ENCODE measurements around the gene SIPA1L2. TPM values are rescaled to one million over a fixed set of nuclear protein-coding genes. Genes with fewer than 3 reads are reported as not detected.

Gene SIPA1L2, protein sequence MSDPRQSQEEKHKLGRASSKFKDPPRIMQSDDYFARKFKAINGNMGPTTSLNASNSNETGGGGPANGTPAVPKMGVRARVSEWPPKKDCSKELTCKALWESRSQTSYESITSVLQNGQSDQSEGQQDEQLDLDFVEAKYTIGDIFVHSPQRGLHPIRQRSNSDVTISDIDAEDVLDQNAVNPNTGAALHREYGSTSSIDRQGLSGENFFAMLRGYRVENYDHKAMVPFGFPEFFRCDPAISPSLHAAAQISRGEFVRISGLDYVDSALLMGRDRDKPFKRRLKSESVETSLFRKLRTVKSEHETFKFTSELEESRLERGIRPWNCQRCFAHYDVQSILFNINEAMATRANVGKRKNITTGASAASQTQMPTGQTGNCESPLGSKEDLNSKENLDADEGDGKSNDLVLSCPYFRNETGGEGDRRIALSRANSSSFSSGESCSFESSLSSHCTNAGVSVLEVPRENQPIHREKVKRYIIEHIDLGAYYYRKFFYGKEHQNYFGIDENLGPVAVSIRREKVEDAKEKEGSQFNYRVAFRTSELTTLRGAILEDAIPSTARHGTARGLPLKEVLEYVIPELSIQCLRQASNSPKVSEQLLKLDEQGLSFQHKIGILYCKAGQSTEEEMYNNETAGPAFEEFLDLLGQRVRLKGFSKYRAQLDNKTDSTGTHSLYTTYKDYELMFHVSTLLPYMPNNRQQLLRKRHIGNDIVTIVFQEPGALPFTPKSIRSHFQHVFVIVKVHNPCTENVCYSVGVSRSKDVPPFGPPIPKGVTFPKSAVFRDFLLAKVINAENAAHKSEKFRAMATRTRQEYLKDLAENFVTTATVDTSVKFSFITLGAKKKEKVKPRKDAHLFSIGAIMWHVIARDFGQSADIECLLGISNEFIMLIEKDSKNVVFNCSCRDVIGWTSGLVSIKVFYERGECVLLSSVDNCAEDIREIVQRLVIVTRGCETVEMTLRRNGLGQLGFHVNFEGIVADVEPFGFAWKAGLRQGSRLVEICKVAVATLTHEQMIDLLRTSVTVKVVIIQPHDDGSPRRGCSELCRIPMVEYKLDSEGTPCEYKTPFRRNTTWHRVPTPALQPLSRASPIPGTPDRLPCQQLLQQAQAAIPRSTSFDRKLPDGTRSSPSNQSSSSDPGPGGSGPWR (N-terminal part only)
- 78.7 to 82.0 TPM (median 81.4 TPM) in 3 replicates for total RNA-seq

DNA sequence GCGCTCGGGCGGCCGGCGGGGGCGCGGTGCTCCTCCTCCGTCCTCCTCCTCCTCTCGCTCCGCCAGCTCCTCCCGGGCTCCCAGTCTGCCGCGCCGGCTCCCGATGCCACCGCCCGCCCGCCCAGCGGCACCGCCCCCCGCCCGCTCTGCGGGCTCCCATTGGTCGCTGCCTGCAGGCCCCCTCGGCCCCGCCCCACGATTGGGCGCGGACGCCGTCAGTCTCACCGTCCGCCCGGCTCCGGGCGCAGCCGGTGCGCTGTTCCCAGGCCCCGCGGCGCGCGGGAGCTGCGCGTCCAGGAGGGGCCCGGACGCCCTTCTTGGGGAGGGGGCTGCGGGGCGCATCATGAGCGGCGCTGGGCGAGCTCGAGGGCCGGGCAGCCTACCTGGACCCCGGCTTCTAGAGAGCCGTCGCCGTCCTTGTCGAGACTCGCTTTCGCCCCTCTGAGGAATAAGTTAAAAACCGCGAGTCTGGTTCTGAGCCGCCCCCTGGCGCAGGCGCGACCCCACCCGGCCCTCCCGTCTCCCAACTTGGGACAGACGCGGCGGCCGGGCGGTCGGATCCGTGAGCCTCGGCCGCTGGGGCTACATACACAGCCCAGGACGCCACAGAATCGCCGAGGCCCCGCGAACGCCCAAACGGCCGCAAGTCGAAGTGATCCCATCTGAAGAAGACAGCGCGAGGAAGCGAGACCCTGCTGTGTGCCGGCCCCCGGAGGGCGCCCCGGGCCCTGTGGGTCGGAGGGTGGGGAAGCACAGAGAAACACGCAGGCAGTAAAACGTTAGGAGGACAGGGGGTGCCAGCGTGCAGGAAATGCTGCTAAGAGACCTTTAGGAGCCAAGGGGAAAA is at the start of gene SIPA1L2:
Gene SIPA1L2, minus strand, starts transcription at position 87 of the 847 bp plus-strand sequence. CDS start 114,794 bp downstream, outside the sequence.
- DNase-seq (ENCODE audit: low spot score in 2 of 2, unreplicated experiment in 2 of 2): peak; percentile 97 to 98
- Mint-ChIP-seq H3K9me3 (no peaks in the 10 kb centered on the region), H3K27ac (peak within 1 kb of the TSS; percentile 95), H3K4me3 (peak within 1 kb of the TSS; percentile 98), H3K4me1 (peaks cover 51% of the 10 kb centered on the region), H3K36me3 (no peaks in the 10 kb centered on the region), H3K27me3 (ENCODE audit: low read depth) (peaks cover 4% of the 10 kb centered on the region)
- TF ChIP-seq, protein P1, sequence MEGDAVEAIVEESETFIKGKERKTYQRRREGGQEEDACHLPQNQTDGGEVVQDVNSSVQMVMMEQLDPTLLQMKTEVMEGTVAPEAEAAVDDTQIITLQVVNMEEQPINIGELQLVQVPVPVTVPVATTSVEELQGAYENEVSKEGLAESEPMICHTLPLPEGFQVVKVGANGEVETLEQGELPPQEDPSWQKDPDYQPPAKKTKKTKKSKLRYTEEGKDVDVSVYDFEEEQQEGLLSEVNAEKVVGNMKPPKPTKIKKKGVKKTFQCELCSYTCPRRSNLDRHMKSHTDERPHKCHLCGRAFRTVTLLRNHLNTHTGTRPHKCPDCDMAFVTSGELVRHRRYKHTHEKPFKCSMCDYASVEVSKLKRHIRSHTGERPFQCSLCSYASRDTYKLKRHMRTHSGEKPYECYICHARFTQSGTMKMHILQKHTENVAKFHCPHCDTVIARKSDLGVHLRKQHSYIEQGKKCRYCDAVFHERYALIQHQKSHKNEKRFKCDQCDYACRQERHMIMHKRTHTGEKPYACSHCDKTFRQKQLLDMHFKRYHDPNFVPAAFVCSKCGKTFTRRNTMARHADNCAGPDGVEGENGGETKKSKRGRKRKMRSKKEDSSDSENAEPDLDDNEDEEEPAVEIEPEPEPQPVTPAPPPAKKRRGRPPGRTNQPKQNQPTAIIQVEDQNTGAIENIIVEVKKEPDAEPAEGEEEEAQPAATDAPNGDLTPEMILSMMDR (IDR thresholded peaks at IDR 0.05; ENCODE audit: unreplicated experiment): peak; percentile 40

DNA sequence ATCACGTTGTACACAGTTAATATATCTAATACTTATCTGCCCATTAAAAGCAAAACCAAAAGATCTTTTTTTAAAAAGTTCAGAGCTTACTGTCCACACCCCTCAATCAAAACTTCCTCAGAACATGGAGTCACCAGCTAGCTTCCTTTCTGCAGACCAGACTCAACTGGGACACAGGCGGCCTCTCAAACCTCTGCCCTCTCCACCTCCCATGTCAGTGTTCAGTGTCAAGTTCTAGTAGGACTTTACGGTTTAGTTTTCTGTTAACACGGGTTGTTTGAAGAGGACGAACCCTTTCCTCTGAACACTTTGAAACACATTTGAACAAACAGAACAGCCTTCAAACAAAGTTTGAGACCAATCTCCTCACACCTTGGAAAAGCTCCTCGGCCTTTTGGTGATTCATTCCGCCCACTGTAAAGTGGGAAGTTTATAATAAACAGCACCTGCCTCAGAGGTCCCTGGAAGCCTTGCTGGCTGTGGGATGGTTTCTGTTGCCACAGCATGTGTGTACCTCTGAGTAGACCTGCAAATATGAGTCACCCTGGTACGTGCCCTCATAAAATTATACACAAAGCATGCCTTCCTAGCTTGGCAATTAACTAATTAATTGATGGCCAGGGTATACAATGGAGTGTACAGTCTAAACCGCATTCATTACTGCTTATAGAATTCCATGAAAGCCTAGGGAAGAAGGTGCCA is 48.4 kb upstream of the SIPA1L2 start:
- TF ChIP-seq, protein P1 (IDR thresholded peaks at IDR 0.05; ENCODE audit: unreplicated experiment): no peak
- peaks cover 13% of the 10 kb centered on the region for H3K9me3 Mint-ChIP-seq
- no peak for DNase-seq (ENCODE audit: low spot score in 2 of 2, unreplicated experiment in 2 of 2)
- peaks cover 2% of the 10 kb centered on the region for H3K27me3 Mint-ChIP-seq (ENCODE audit: low read depth)
- H3K36me3 Mint-ChIP-seq: no peaks in the 10 kb centered on the region
- H3K27ac Mint-ChIP-seq: no peak overlapping the region
- peaks cover 5% of the 10 kb centered on the region for H3K4me1 Mint-ChIP-seq
- H3K4me3 Mint-ChIP-seq: no peak overlapping the region

DNA sequence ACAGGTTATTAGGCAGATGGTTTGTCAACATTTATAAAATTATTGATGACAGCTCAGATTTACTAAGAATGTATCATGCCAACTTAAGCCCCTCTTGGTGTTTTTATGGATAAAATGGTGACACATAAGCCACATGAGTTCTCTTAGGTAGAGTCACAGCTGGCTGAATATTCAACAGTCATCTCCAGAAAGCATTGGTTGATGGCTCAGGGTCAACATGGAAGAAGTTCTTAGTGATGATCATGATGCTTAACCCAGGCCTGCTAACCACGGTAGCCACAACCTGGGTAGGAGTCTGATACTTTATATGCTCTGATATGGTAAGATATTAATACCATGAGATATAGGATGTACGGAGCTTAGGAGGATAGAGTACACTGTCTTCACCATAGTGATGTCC is 46.4 kb upstream of the SIPA1L2 start:
- Mint-ChIP-seq H3K27me3 (ENCODE audit: low read depth) (no peaks in the 10 kb centered on the region), H3K36me3 (no peaks in the 10 kb centered on the region), H3K9me3 (peaks cover 13% of the 10 kb centered on the region), H3K4me1 (no peaks in the 10 kb centered on the region), H3K4me3 (no peak overlapping the region), H3K27ac (no peak overlapping the region)
- TF ChIP-seq, protein P1 (IDR thresholded peaks at IDR 0.05; ENCODE audit: unreplicated experiment): no peak
- no peak for DNase-seq (ENCODE audit: low spot score in 2 of 2, unreplicated experiment in 2 of 2)

DNA sequence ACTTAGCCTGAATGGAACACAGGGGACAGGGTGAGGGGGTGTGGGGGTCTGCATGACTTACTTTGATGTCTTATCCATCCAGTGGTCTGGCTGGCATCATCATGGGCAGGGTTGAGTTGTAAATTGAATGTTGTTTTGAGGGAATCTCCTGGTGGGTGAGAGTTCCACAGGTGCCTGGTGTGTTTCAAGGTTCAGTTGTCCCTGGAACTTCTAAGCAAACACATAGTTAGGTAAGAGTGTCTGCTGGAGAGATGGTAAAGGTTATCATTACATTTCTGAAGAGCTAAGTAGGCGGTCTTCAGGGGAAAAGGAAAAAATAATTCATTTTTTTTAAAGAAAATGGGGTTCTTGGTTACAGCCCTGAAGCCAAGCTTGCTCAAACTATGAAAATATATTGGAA is 46.0 kb upstream of the SIPA1L2 start:
- no peak for DNase-seq (ENCODE audit: low spot score in 2 of 2, unreplicated experiment in 2 of 2)
- H3K27me3 Mint-ChIP-seq (ENCODE audit: low read depth): no peaks in the 10 kb centered on the region
- no peaks in the 10 kb centered on the region for H3K36me3 Mint-ChIP-seq
- no peaks in the 10 kb centered on the region for H3K4me1 Mint-ChIP-seq
- TF ChIP-seq, protein P1 (IDR thresholded peaks at IDR 0.05; ENCODE audit: unreplicated experiment): no peak
- H3K9me3 Mint-ChIP-seq: peaks cover 13% of the 10 kb centered on the region
- H3K4me3 Mint-ChIP-seq: no peak overlapping the region
- no peak overlapping the region for H3K27ac Mint-ChIP-seq

All from mesothelial cell of epicardium (in vitro differentiated cells).